Endodermal cell (in vitro differentiated cells): ENCODE measurements around the gene TMEM52B. TPM values are rescaled to one million over a fixed set of nuclear protein-coding genes. Genes with fewer than 3 reads are reported as not detected.

ENCODE experiments used
- DNase-seq: peaks from one replicate; pipeline ENCODE4 v3.0.0-alpha.2; 2017
- H3K27ac ChIP-seq: 2 replicates; pipeline ENCODE4 v1.5.1; 2013; ENCODE audit warnings: mild to moderate bottlenecking, low read depth, low read length, moderate library complexity
- H3K27me3 ChIP-seq: 2 replicates; pipeline ENCODE4 v1.6.1; 2013; ENCODE audit warnings: mild to moderate bottlenecking, low read length, moderate library complexity; ENCODE audit not compliant: insufficient read depth, control insufficient read depth, poor library complexity, severe bottlenecking
- H3K36me3 ChIP-seq: 2 replicates; pipeline ENCODE4 v1.7.0; 2013; ENCODE audit warnings: mild to moderate bottlenecking, low read length, moderate library complexity; ENCODE audit not compliant: control insufficient read depth, insufficient read depth
- H3K4me1 ChIP-seq: one replicate; pipeline ENCODE4 v1.7.0; 2013; ENCODE audit warnings: low read length; ENCODE audit not compliant: control insufficient read depth, insufficient read depth
- H3K4me3 ChIP-seq: 2 replicates; pipeline ENCODE4 v1.5.1; 2013; ENCODE audit warnings: mild to moderate bottlenecking, low read length, moderate library complexity
- H3K9ac ChIP-seq: 2 replicates; pipeline ENCODE4 v1.6.1; 2013; ENCODE audit warnings: mild to moderate bottlenecking, low read length, moderate library complexity; ENCODE audit not compliant: poor library complexity, severe bottlenecking; ENCODE audit errors: extremely low read depth
- H3K9me3 ChIP-seq: 2 replicates; pipeline ENCODE4 v1.6.1; 2013; ENCODE audit warnings: mild to moderate bottlenecking, low read length, moderate library complexity; ENCODE audit not compliant: control insufficient read depth
- H3K27ac Mint-ChIP-seq: 2 replicates; pipeline ENCODE4 v1.8.0; 2020; ENCODE audit warnings: mixed read lengths
- H3K27me3 Mint-ChIP-seq: 2 replicates; pipeline ENCODE4 v1.8.0; 2021; ENCODE audit warnings: mild to moderate bottlenecking, mixed read lengths; ENCODE audit not compliant: insufficient read depth
- H3K36me3 Mint-ChIP-seq: 2 replicates; pipeline ENCODE4 v1.8.0; 2020; ENCODE audit warnings: low read depth, mixed read lengths
- H3K4me1 Mint-ChIP-seq: 2 replicates; pipeline ENCODE4 v1.8.0; 2020; ENCODE audit warnings: mixed read lengths
- H3K4me3 Mint-ChIP-seq: 2 replicates; pipeline ENCODE4 v1.8.0; 2020; ENCODE audit warnings: mild to moderate bottlenecking, moderate library complexity, mixed read lengths
- H3K9me3 Mint-ChIP-seq: 2 replicates; pipeline ENCODE4 v1.8.0; 2020; ENCODE audit warnings: mild to moderate bottlenecking, mixed read lengths
- CTCF ChIP-seq: fragments of 200-600 bp; sonication (generic); conservative IDR thresholded peaks from 2 replicates; pipeline ENCODE4 v1.5.0; 2021; ENCODE audit warnings: antibody characterized with exemption, mild to moderate bottlenecking
- WGBS, 2 experiments: methylation state at CpG; one replicate each; pipeline versions ENCODE4 v1.1.5 to v1.1.7; 2013; ENCODE audit warnings: missing lambda C conversion rate in 2 of 2, mixed read lengths in 1 of 2; ENCODE audit not compliant: insufficient coverage in 1 of 2, insufficient read length in 1 of 2; 5-methylcytosine and 5-hydroxymethylcytosine counted together
- total RNA-seq, 2 donors: library from RNA; stranded (reverse); fragmentation: NEBNext Ultra II Directional in 1 of 2; extraction: Animal tissue kit (Norgen Biotek cat#: 25700) in 1 of 2; gene quantifications; 2 replicates in 1 of 2; 3 replicates in 1 of 2; pipeline ENCODE4 v1.2.1, GENCODE V29; 2021

TMEM52B gene
- total RNA-seq, 2 donors from 2014 or later, result not detected

GRCh38 chr12:10211940-10212738 lies 33.3 kb downstream of the TMEM52B start:
- peak overlapping the region; percentile 90 for H3K4me3 Mint-ChIP-seq
- H3K9me3 ChIP-seq, result peaks cover 8% of the 10 kb centered on the region
- no peaks in the 10 kb centered on the region for H3K27me3 ChIP-seq
- peak overlapping the region; percentile 99 for H3K27ac Mint-ChIP-seq
- TF ChIP-seq CTCF, result no peak
- peaks cover 19% of the 10 kb centered on the region for H3K4me1 Mint-ChIP-seq
- 29 to 50% methylated on average over 19 to 40 of the region's 40 CpGs for WGBS, 2 experiments
- H3K9ac ChIP-seq, result peak overlapping the region; percentile 95
- peaks cover 10% of the 10 kb centered on the region for H3K36me3 ChIP-seq
- H3K4me3 ChIP-seq, result peak overlapping the region; percentile 95
- H3K36me3 Mint-ChIP-seq, result peaks cover 20% of the 10 kb centered on the region
- H3K4me1 ChIP-seq, result no peaks in the 10 kb centered on the region
- peak; percentile 99 for DNase-seq
- H3K9me3 Mint-ChIP-seq, result peaks cover 2% of the 10 kb centered on the region
- peak overlapping the region; percentile 88 for H3K27ac ChIP-seq
- no peaks in the 10 kb centered on the region for H3K27me3 Mint-ChIP-seq

- 0% methylated on average over 29 to 35 of the region's 35 CpGs for WGBS, 2 experiments
- peak within 1 kb of the TSS; percentile 90 for H3K4me3 Mint-ChIP-seq
These were observed 33.9 kb downstream of the TMEM52B start, which contains the start of gene GABARAPL1 for GRCh38 chr12:10212739-10213131. TSS of gene GABARAPL1 (plus strand) at chr12:10212877. CDS start at chr12:10213130, 253 bp downstream.

More at GRCh38 chr12:10212739-10213131, 33.9 kb downstream of the TMEM52B start, which contains the start of gene GABARAPL1:
- no peaks in the 10 kb centered on the region for H3K4me1 ChIP-seq
- H3K9me3 ChIP-seq, result peaks cover 6% of the 10 kb centered on the region
- no peaks in the 10 kb centered on the region for H3K27me3 ChIP-seq
- H3K36me3 ChIP-seq, result peaks cover 16% of the 10 kb centered on the region
- H3K27ac ChIP-seq, result peak within 1 kb of the TSS; percentile 88
- peak; percentile 95 for DNase-seq
- Mint-ChIP-seq H3K9me3 (no peaks in the 10 kb centered on the region), H3K4me1 (peaks cover 19% of the 10 kb centered on the region), H3K27ac (peak within 1 kb of the TSS; percentile 99), H3K36me3 (peaks cover 24% of the 10 kb centered on the region), H3K27me3 (no peaks in the 10 kb centered on the region)
- TF ChIP-seq CTCF, result no peak
- H3K9ac ChIP-seq, result peak within 1 kb of the TSS; percentile 95
- peak within 1 kb of the TSS; percentile 95 for H3K4me3 ChIP-seq
